Measurements from ENCODE around the gene AHRR.

AHRR gene

GRCh38 chr5:344668-345067 lies 23.2 kb downstream of the AHRR start:
- no peak for DNase-seq (ENCODE audit: insufficient read length, low spot score)
- no peak for FAIRE-seq

GRCh38 chr5:345404-346195 lies 24.1 kb downstream of the AHRR start:
- DNase-seq (ENCODE audit: insufficient read length, low spot score), result no peak
- FAIRE-seq, result peak; percentile 98

GRCh38 chr5:346229-346935 lies 24.9 kb downstream of the AHRR start:
- no peak for FAIRE-seq
- no peak for DNase-seq (ENCODE audit: insufficient read length, low spot score)

GRCh38 chr5:347712-348284 lies 26.3 kb downstream of the AHRR start:
- FAIRE-seq (no peak), DNase-seq (ENCODE audit: insufficient read length, low spot score) (no peak)

GRCh38 chr5:348726-349125 lies 27.2 kb downstream of the AHRR start:
- no peak for FAIRE-seq

GRCh38 chr5:350355-350754 lies 28.8 kb downstream of the AHRR start:
- FAIRE-seq, result no peak
- no peak for DNase-seq (ENCODE audit: insufficient read length, low spot score)

More at GRCh38 chr5:348726-349125, 27.2 kb downstream of the AHRR start:
- DNase-seq (ENCODE audit: insufficient read length, low spot score), result no peak

- DNase-seq (ENCODE audit: insufficient read length, low spot score), result no peak
- FAIRE-seq, result no peak
Measured at GRCh38 chr5:351084-351920, 29.8 kb downstream of the AHRR start.

GRCh38 chr5:351921-352245 lies 30.4 kb downstream of the AHRR start:
- no peak for DNase-seq (ENCODE audit: insufficient read length, low spot score)
- no peak for FAIRE-seq

- DNase-seq (ENCODE audit: insufficient read length, low spot score) (no peak), FAIRE-seq (no peak)
Measured at GRCh38 chr5:352639-353611, 31.4 kb downstream of the AHRR start.

- no peak for FAIRE-seq
- DNase-seq (ENCODE audit: insufficient read length, low spot score), result no peak
Measured at GRCh38 chr5:353612-354580, 32.4 kb downstream of the AHRR start.

GRCh38 chr5:354581-355378 lies 33.3 kb downstream of the AHRR start:
- FAIRE-seq, result no peak
- no peak for DNase-seq (ENCODE audit: insufficient read length, low spot score)

- FAIRE-seq (no peak), DNase-seq (ENCODE audit: insufficient read length, low spot score) (no peak)
Measured at GRCh38 chr5:355379-355935, 33.9 kb downstream of the AHRR start.

GRCh38 chr5:355958-356357 lies 34.4 kb downstream of the AHRR start:
- DNase-seq (ENCODE audit: insufficient read length, low spot score) (no peak), FAIRE-seq (no peak)

GRCh38 chr5:359301-359897 lies 37.9 kb downstream of the AHRR start:
- no peak for FAIRE-seq
- no peak for DNase-seq (ENCODE audit: insufficient read length, low spot score)

- DNase-seq (ENCODE audit: insufficient read length, low spot score), result no peak
Measured at GRCh38 chr5:360257-361027, 38.9 kb downstream of the AHRR start.

GRCh38 chr5:362189-362588 lies 40.7 kb downstream of the AHRR start:
- no peak for FAIRE-seq
- DNase-seq (ENCODE audit: insufficient read length, low spot score), result no peak

More at GRCh38 chr5:360257-361027, 38.9 kb downstream of the AHRR start:
- peak; percentile 71 for FAIRE-seq
